Spleen (tissue), 7 donors: ENCODE data around the gene CXXC1.
"Not testable (repeated sequence)": the region's sequence is repeated elsewhere in the genome, so short reads cannot be mapped to it uniquely, and the experiment has no call there.

Source experiments
- POLR2AphosphoS5 ChIP-seq, 3 donors: sonication (generic); formaldehyde crosslinking; IDR thresholded peaks; one replicate each; pipeline ENCODE4 v1.5.1; 2017; ENCODE audit warnings: antibody characterized with exemption in 3 of 3
- TF ChIP-seq, protein P1 (sequence below), 11 experiments: fragments of 200-600 bp in 7 of 11; fragments of 450-650 bp in 4 of 11; sonication (generic) in 4 of 11; IDR thresholded peaks in 8 of 11; conservative IDR thresholded peaks in 3 of 11; 1 replicate in 7 of 11; 2 replicates in 4 of 11; pipeline versions ENCODE4 v1.4.0 to v1.8.0; 2016 to 2021; ENCODE audit warnings: antibody characterized with exemption in 11 of 11, inconsistent platforms in 4 of 11, mild to moderate bottlenecking in 1 of 11
- donor health status: DM: no; HTN: no; CAD: no; lungs with moderate emphysema.
- donor health status: DM: no; HTN: no; CAD: no.
- donor health status: DM: no; HTN: no; CAD: no.

DNA sequence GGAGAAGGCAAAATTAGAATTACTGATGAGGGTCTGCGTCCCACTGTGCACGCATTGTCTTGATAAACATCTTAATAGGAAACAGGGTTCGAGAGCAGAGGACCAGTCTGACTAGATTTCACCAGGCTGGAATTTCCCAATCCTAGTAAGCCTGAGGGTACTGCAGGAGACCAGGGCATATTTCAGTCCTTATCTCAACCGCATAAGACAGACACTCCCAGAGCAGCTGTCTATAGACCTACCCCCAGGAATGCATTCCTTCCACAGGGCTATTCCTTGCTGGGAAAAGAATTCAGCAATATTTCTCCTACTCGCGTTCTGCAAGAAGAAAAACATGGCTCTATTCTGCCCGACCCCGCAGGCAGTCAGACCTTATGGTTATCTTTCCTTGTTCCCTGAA is 45.7 kb downstream of the CXXC1 start:
- TF ChIP-seq, protein P1, sequence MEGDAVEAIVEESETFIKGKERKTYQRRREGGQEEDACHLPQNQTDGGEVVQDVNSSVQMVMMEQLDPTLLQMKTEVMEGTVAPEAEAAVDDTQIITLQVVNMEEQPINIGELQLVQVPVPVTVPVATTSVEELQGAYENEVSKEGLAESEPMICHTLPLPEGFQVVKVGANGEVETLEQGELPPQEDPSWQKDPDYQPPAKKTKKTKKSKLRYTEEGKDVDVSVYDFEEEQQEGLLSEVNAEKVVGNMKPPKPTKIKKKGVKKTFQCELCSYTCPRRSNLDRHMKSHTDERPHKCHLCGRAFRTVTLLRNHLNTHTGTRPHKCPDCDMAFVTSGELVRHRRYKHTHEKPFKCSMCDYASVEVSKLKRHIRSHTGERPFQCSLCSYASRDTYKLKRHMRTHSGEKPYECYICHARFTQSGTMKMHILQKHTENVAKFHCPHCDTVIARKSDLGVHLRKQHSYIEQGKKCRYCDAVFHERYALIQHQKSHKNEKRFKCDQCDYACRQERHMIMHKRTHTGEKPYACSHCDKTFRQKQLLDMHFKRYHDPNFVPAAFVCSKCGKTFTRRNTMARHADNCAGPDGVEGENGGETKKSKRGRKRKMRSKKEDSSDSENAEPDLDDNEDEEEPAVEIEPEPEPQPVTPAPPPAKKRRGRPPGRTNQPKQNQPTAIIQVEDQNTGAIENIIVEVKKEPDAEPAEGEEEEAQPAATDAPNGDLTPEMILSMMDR (IDR thresholded peaks at IDR 0.05 in 8 of 11, conservative IDR thresholded peaks at IDR 0.05 in 3 of 11), result not testable (repeated sequence)
- not testable (repeated sequence) for TF ChIP-seq POLR2AphosphoS5 (IDR thresholded peaks at IDR 0.05)
